OCI-LY1 (cell line): ENCODE results near the gene CCDC97.

Experiments used
- EZH2 ChIP-seq: fragments of 200-600 bp; sonication (generic), shearing (Covaris generic); IDR thresholded peaks from 2 replicates; pipeline ENCODE4 v1.8.0; 2017; ENCODE audit warnings: borderline replicate concordance, mixed run types, mild to moderate bottlenecking, antibody characterized with exemption, low read length, moderate library complexity, mixed read lengths
- TF ChIP-seq, protein P1 (sequence below): fragments of 200-600 bp; sonication (generic), shearing (Covaris generic); IDR thresholded peaks from 2 replicates; pipeline ENCODE4 v1.5.1; 2017; ENCODE audit warnings: mild to moderate bottlenecking, antibody characterized with exemption, low read length, moderate library complexity, mixed read lengths

DNA sequence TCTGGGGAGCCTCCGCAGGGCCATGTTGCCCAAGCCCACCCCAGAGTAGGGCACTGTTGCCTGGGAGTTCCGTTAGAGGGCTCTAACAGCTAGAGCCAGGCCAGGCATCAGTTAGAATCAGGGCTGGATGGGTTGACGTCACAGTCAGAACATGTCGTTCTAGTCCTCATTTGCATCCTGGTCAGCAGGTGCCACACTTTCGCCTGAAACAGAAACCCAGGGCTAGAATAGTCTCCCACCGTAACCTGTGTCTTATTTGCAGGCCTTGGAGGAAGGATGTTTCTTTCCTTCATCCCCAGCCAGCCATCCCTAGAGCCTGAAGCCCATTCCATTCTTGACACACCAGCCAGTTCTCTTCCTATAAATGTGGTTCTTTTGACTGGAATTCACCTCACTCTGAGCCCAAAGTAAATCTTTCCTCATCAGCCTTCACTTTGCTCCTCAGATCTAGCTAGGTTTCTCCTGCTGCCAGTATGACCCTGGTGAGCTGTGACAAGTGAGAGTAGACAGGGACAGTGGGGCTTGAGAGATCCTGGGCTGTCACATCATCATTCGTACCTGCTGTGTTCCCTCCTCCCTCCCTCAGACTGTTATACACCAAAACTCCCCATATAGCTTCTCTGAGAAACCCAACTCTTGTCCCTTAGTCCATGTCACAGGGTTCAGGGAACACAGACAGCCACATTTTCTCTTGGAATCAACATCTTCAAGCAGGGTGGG lies 12.2 kb upstream of the CCDC97 start:
- TF ChIP-seq, protein P1, sequence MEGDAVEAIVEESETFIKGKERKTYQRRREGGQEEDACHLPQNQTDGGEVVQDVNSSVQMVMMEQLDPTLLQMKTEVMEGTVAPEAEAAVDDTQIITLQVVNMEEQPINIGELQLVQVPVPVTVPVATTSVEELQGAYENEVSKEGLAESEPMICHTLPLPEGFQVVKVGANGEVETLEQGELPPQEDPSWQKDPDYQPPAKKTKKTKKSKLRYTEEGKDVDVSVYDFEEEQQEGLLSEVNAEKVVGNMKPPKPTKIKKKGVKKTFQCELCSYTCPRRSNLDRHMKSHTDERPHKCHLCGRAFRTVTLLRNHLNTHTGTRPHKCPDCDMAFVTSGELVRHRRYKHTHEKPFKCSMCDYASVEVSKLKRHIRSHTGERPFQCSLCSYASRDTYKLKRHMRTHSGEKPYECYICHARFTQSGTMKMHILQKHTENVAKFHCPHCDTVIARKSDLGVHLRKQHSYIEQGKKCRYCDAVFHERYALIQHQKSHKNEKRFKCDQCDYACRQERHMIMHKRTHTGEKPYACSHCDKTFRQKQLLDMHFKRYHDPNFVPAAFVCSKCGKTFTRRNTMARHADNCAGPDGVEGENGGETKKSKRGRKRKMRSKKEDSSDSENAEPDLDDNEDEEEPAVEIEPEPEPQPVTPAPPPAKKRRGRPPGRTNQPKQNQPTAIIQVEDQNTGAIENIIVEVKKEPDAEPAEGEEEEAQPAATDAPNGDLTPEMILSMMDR = no peak; the same call in 1 of the 2 replicates
- TF ChIP-seq EZH2 = no peak
